H4 (cell line): ENCODE results near the gene CDH4. TPM values are rescaled to one million over a fixed set of nuclear protein-coding genes. Genes with fewer than 3 reads are reported as not detected.
"Not testable (repeated sequence)": the region's sequence is repeated elsewhere in the genome, so short reads cannot be mapped to it uniquely, and the experiment has no call there.

Source experiments
- DNase-seq: peaks from one replicate; pipeline ENCODE4 v3.0.0-alpha.2; 2015; ENCODE audit warnings: low spot score
- total RNA-seq: library from RNA; depleted of rRNA; stranded (reverse); fragments of >200 nt; shearing (Covaris generic); gene quantifications from 2 replicates; pipeline ENCODE4 v1.2.3, GENCODE V29; 2014

CDH4 gene
- total RNA-seq, 1 experiment from 2014 or later = 0.14 TPM

- DNase-seq = no peak
Observed at GRCh38 chr20:61839912-61840778, 588.1 kb downstream of the CDH4 start.

- DNase-seq = no peak
Observed at GRCh38 chr20:61840779-61841455, 588.9 kb downstream of the CDH4 start.

DNA sequence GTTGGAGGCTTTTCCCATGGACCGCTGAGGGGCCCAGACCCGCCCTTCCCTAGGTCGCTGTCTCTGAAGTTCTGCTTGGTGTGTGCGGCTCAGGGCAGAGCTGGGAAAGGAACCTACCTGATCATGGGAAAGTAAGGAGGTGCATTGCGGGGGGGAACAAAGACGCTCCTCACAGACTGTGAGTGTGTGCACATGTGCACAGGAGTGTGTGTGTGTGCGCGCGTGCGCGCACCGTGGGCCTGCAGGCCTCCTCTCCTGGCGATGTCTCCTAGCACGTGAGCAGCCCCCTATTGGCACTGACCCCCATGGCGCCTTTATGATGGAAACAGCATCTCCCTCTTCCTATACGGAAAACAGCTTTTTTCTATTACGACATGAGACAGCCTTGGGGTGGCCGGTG lies 589.5 kb downstream of the CDH4 start:
- no peak for DNase-seq

DNA sequence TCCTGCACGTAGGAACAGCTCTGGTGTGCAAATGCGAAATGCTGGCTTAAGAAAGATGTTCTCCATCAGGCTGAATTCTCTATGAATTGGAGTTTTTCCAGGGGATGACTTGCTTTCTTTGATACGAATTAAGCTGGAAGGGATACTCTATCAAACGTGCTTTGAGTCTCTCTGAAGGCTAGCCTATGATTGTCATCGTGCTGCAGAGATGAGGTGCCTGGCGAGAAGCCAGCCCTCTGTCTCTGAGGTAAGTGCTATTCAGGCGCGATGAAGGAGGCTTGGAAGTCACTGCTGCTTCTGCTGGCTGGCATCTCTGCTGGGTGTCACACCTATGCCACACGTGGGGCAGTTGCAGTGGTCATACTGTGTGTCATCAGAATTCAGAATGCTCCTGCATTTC lies 589.9 kb downstream of the CDH4 start:
- no peak for DNase-seq

GRCh38 chr20:61844621-61845020 lies 592.6 kb downstream of the CDH4 start:
- DNase-seq = no peak

DNA sequence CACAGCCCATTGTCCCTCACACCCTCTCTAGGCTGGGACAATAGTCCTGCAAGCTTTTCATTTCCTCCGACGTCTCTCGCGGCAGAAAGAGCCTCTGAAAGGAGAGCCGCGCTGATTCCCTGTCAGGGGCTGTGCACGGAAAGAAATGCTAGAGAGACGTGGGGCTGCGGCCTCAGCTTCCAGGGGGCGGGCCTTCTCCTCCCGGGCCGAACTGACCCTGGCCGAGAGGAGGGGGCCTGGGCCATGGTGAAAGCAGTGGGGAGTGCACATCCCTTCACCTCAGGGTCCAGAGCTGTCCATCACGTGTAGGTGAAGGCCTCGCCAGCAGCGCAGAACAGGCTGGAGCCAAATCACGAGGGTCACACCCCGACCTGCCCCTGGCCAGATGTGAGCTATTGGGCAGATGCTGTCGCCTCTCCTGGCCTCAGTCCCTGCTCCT lies 593.2 kb downstream of the CDH4 start:
- DNase-seq = no peak

DNA sequence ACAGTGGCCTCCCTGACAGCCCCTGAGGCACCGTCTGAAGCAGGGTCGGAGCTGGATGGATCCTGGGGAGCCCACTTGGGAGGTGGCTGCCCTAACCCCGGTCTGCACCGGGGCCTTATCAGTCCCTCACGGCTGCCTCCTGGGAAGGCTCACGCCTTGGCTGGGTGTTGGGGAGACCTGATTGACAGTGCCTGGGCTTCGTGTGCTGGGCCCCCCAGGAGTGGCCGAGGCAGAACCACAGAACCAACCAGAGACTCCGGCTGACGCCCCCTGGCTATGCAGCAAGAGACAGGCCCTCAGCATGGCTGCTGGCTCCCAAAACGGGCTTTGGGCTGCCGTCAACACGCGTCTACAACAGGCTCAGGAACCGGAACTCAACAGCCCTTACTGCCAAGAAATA lies 594.0 kb downstream of the CDH4 start:
- DNase-seq = no peak

- no peak for DNase-seq
Observed at GRCh38 chr20:61846741-61847419, 594.8 kb downstream of the CDH4 start.

DNA sequence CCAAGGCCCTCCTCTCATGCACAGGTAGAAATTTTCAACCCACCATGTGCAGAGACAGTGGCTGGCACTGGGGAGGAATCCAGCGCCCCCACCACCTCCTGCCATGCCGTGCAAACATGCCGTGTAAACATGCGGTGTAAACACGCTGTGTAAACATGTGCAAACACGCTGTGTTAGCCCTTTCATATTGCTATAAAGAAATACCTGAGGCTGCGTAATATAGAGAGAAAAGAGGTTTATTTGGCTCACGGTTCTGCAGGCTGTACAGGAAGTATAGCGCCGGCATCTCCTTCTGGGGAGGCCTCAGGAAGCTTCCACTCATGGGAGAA lies 595.3 kb downstream of the CDH4 start:
- DNase-seq = no peak

GRCh38 chr20:61847986-61848385 lies 595.9 kb downstream of the CDH4 start:
- no peak for DNase-seq

- DNase-seq = no peak
Observed at GRCh38 chr20:61848851-61849250, 596.8 kb downstream of the CDH4 start.

- DNase-seq = no peak
Observed at GRCh38 chr20:61849376-61849775, 597.3 kb downstream of the CDH4 start.

DNA sequence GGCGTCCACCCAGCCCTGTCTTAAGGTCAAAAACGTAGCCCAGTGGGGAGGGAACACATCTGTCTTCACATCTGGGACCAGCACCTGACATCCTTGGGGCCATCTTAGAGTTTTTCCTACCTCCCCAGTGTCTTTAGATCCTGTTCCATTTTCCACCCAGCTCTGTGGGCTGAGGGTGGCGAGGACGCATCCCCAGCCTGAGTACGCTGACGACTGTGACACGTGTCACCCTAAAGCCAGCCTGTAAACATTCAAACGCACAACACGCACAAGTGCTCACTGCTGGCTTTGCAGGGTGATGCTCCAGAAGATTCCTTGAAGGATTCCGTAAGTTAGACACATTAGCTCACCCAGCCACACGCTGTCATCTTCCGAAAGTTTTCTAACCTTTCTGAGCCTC lies 597.8 kb downstream of the CDH4 start:
- no peak for DNase-seq

GRCh38 chr20:61850457-61850856 lies 598.4 kb downstream of the CDH4 start:
- DNase-seq = no peak

DNA sequence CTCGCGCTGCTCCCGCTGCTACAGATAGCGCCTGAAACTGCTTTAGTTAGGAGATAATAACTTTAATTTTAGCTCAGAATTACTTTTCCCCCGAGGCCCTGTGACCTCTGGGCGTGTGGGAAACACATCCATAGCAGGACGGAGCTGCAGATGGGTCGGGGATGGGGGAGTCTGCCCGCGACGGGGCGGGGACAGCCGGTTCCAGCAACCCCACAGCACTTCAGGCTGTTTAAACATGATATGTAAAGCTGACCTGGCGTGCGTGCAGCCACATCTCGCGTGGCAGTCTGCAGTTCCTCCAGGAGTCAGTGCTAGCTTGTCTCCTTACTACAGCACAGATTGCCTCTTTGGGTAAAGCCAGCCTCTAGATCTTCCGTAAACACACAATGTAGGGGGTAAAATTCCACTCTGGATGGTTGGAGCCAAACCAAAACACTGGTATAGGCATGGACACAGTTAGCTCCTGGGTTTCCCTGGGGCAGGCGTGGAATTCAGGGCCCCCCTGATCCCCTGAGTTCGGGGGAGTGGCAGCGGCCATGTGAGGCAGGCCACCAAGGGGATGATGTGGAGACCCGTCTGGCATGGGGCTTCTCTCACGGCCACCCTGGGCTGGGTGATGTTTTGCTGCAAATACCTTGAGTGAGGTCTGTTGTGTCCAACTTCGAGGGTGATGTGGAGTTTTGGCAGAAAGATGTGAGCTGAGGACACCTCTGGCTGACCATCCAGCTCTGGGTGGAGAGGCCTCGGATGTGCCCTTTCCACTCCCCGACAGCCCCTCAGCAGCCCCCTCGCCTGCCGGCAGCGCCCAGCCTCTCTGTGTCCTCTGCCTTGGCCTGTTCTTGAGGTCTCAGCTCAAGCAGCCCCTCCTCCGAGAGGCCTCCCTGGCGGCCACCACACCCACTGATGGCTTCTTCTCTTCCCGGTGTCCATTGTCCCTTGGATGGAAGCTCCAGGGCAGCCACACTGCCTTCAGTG lies 599.2 kb downstream of the CDH4 start:
- DNase-seq = no peak

DNA sequence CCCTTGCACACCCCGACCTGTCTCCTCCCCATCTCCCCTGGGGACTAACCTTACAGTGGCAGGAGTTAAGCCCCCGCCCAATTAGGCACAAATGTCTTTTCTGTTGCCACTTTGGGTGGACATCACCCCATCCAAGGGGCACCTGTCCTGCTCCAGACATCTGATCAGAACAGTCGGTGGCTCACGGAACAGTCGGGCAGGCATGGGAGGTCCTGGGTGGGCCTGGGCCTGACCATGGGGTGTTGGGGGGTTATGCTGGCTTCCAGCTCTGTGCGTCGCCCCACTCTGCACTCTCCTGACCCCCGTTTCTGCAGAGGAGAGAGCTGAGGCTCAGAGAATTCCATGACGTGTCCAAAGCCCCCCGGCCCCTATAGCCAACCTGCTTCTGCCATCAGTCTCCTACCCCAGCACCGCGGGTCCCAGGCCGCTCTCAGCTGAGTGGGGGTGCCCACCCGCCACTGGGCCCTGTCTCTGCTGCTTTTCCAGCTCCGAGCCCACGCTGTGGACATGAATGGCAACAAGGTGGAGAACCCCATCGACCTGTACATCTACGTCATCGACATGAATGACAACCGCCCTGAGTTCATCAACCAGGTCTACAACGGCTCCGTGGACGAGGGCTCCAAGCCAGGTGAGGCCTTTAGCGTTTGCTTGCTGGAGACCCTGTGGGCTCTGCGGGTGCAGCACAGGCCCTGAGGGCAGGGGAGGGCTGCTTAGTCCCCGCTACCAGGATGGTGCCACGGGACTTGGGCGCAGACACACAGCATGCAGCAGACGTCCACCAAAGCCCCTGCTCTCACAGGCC lies 600.4 kb downstream of the CDH4 start:
- no peak for DNase-seq

- DNase-seq = no peak
Observed at GRCh38 chr20:61853073-61854005, 601.3 kb downstream of the CDH4 start.

DNA sequence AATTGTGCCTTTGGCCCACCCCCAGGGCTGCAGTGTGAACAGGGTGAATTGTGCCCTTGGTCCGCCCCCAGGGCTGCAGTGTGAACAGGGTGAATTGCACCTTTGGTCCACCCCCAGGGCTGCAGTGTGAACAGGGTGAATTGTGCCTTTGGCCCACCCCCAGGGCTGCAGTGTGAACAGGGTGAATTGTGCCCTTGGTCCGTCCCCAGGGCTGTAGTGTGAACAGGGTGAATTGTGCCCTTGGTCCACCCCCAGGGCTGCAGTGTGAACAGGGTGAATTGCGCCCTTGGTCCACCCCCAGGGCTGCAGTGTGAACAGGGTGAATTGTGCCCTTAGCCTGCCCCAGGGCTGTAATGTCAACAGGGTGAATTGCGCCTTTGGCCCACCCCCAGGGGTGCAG lies 602.5 kb downstream of the CDH4 start:
- DNase-seq = not testable (repeated sequence)

GRCh38 chr20:61855286-61855685 lies 603.2 kb downstream of the CDH4 start:
- DNase-seq = no peak
